K562 (cell line): ENCODE results near the gene C12orf75.

Experiments used
- CBX1 ChIP-seq: sonication (generic); IDR thresholded peaks from 2 replicates; pipeline ENCODE4 v1.6.1; 2016; ENCODE audit warnings: antibody characterized with exemption, low read depth, mild to moderate bottlenecking
- CTCF ChIP-seq, 3 experiments: IDR thresholded peaks in 2 of 3; conservative IDR thresholded peaks in 1 of 3; 2 replicates each; pipeline ENCODE4 v1.5.1; 2011 to 2012; ENCODE audit warnings: low read length in 3 of 3, mild to moderate bottlenecking in 3 of 3, control low read depth in 2 of 3, improper control_type of control experiment in 1 of 3, inconsistent platforms in 1 of 3, low read depth in 1 of 3, mixed read lengths in 1 of 3, moderate library complexity in 1 of 3; ENCODE audit not compliant: insufficient read depth in 2 of 3
- MTA1 ChIP-seq: fragments of 450-650 bp; IDR thresholded peaks from 2 replicates; pipeline ENCODE4 v1.6.1; 2017; ENCODE audit warnings: borderline replicate concordance
- NFE2L1 ChIP-seq: fragments of 450-650 bp; IDR thresholded peaks from 2 replicates; pipeline ENCODE4 v1.6.1; 2016; ENCODE audit warnings: missing genetic modification characterization, low read depth, mild to moderate bottlenecking, missing compliant biosample characterization, moderate library complexity, borderline replicate concordance

GRCh38 chr12:105349138-105349537 lies 18.6 kb downstream of the C12orf75 start:
- TF ChIP-seq NFE2L1 (tag), result no peak
- TF ChIP-seq CBX1, result no peak
- TF ChIP-seq CTCF (IDR thresholded peaks at IDR 0.05 in 2 of 3, conservative IDR thresholded peaks at IDR 0.05 in 1 of 3; ENCODE audit: insufficient read depth in 2 of 3, low read depth in 1 of 3, low read length in 3 of 3), result no peak
- no peak for TF ChIP-seq MTA1
